ENCODE measurements around the gene KTN1.

DNA sequence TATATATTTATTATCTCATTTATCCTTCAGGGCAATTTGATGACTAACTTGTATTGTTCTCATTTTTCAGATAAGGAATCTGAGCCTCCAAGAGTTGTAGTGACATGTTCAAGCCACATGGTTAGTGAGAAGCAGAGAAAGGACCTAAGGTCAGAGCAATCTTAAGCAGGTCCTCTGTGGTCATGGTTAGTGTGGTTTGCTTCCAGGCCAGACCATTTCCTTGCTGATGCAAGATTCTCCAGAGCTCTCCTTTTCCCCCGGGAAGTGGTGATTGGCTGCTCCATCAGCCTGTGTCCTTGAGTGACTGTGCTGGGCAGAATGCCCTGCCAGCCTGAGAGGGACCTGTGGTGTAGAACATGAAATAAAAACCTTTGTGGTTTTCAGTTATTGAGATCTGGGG lies 141.3 kb downstream of the KTN1 start:
- TF ChIP-seq, protein P1, sequence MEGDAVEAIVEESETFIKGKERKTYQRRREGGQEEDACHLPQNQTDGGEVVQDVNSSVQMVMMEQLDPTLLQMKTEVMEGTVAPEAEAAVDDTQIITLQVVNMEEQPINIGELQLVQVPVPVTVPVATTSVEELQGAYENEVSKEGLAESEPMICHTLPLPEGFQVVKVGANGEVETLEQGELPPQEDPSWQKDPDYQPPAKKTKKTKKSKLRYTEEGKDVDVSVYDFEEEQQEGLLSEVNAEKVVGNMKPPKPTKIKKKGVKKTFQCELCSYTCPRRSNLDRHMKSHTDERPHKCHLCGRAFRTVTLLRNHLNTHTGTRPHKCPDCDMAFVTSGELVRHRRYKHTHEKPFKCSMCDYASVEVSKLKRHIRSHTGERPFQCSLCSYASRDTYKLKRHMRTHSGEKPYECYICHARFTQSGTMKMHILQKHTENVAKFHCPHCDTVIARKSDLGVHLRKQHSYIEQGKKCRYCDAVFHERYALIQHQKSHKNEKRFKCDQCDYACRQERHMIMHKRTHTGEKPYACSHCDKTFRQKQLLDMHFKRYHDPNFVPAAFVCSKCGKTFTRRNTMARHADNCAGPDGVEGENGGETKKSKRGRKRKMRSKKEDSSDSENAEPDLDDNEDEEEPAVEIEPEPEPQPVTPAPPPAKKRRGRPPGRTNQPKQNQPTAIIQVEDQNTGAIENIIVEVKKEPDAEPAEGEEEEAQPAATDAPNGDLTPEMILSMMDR (IDR thresholded peaks at IDR 0.05), result peak in 1 of 6 experiments; percentile 6
- TF ChIP-seq EP300 (IDR thresholded peaks at IDR 0.05), result no peak
- no peak for TF ChIP-seq POLR2A (IDR thresholded peaks at IDR 0.05)
- TF ChIP-seq POLR2AphosphoS5 (IDR thresholded peaks at IDR 0.05), result no peak
